Glutamatergic neuron (in vitro differentiated cells): ENCODE data around the gene KCTD16. TPM values are rescaled to one million over a fixed set of nuclear protein-coding genes. Genes with fewer than 3 reads are reported as not detected.

Experiments
- DNase-seq: peaks from one replicate; pipeline ENCODE4 v3.0.0; 2022
- H3K27ac Mint-ChIP-seq: one replicate; pipeline ENCODE4 v1.8.0; 2020; ENCODE audit warnings: mild to moderate bottlenecking, mixed read lengths, inconsistent platforms; ENCODE audit not compliant: unreplicated experiment
- H3K27me3 Mint-ChIP-seq: one replicate; pipeline ENCODE4 v1.8.0; 2020; ENCODE audit warnings: mild to moderate bottlenecking, moderate library complexity, mixed read lengths, inconsistent platforms; ENCODE audit not compliant: unreplicated experiment
- H3K36me3 Mint-ChIP-seq: one replicate; pipeline ENCODE4 v1.8.0; 2020; ENCODE audit warnings: mild to moderate bottlenecking, mixed read lengths, inconsistent platforms; ENCODE audit not compliant: unreplicated experiment
- H3K4me1 Mint-ChIP-seq: one replicate; pipeline ENCODE4 v1.8.0; 2020; ENCODE audit warnings: mild to moderate bottlenecking, low read depth, mixed read lengths, inconsistent platforms; ENCODE audit not compliant: unreplicated experiment
- H3K4me3 Mint-ChIP-seq: one replicate; pipeline ENCODE4 v1.8.0; 2020; ENCODE audit warnings: mild to moderate bottlenecking, mixed read lengths, inconsistent platforms; ENCODE audit not compliant: unreplicated experiment
- H3K9me3 Mint-ChIP-seq: one replicate; pipeline ENCODE4 v1.8.0; 2020; ENCODE audit warnings: mild to moderate bottlenecking, moderate library complexity, mixed read lengths, inconsistent platforms; ENCODE audit not compliant: unreplicated experiment
- CTCF ChIP-seq: fragments of 200-600 bp; sonication (generic); IDR thresholded peaks from one replicate; pipeline ENCODE4 v1.5.0; 2021; ENCODE audit not compliant: partially characterized antibody, unreplicated experiment
- total RNA-seq: library from RNA; stranded (reverse); fragmentation: NEBNext Ultra II Directional; extraction: Animal tissue kit (Norgen Biotek cat#: 25700); gene quantifications from one replicate; pipeline ENCODE4 v1.2.1, GENCODE V29; 2021; ENCODE audit not compliant: unreplicated experiment

Gene KCTD16
- total RNA-seq, 1 donor from 2014 or later, result 16.9 TPM

DNA sequence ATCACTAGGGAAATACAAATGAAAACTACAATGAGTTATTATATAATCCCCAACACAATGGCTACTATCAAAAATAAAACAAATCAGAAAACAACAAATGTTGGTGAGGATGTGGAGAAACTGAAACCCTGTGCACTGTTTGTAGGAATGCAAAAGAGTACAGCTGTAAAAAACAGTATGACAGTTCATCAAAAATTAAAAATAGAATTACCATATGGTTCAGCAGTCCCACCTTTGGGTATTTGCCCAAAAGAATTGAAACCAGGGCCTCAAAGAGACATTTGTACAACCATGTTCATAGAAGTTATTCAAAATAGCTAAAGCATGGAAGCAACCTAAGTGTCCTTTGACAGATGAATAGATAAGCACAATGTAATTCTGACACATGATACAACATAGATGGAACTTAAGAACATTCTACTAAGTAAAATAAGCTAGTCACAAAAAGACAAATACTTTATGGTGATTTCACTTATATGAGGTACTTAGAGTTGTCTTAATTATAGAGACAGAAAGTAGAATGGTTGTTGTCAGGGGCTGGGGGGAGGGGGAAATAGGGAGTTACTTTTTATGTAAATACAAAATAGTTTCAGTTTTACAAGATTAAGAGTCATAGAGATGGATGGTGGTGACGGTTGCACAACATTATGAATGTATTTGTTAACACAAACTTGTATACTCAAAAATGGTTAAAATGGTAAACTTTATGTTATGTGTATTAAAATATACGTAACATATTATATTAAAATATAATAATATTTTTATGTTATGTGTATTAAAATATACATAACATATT, 102.8 kb downstream of the KCTD16 start:
- no peak for TF ChIP-seq CTCF
- H3K4me1 Mint-ChIP-seq, result no peaks in the 10 kb centered on the region
- no peak overlapping the region for H3K27ac Mint-ChIP-seq
- DNase-seq, result no peak
- H3K9me3 Mint-ChIP-seq, result no peaks in the 10 kb centered on the region
- no peak overlapping the region for H3K4me3 Mint-ChIP-seq
- peaks cover 7% of the 10 kb centered on the region for H3K36me3 Mint-ChIP-seq
- no peaks in the 10 kb centered on the region for H3K27me3 Mint-ChIP-seq

- no peaks in the 10 kb centered on the region for H3K9me3 Mint-ChIP-seq
- H3K4me1 Mint-ChIP-seq, result no peaks in the 10 kb centered on the region
- H3K27me3 Mint-ChIP-seq, result no peaks in the 10 kb centered on the region
- no peaks in the 10 kb centered on the region for H3K36me3 Mint-ChIP-seq
- no peak for DNase-seq
- H3K4me3 Mint-ChIP-seq, result no peak overlapping the region
- TF ChIP-seq CTCF, result no peak
- H3K27ac Mint-ChIP-seq, result no peak overlapping the region
Measured at GRCh38 chr5:144275329-144275728, 104.7 kb downstream of the KCTD16 start.

DNA sequence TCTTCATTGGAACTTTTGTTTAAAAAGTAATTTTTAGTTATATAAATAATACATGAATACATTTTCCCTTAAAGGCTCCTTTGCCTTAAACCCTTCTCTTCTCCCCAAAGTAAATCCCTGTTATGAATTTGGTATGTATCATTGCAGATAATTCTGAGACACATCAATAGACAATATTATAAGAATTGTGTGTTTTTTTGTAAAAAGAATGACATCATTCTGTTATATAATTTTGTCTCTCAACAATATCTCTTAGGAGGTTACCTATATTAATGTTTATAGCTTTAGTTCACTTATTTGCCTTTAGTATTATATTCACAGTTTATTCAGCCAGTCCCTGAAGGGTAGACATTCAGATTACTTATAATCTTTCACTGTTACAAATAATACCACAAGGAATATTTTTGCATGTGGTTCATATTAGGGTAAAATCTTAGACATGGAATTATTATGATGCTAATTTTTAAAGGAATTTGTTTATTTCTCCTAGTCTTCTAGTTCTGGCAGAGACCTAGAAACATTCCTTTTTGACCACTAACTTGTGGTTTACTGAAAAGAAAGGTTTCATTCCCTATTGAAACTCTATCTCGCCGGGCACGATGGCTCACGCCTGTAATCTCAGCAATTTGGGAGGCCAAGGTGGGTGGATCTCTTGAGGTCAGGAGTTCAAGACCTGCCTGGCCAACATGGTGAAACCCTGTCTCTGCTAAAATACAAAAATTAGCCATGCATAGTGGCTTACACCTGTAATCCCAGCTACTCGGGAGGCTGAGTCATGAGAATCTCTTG, 105.6 kb downstream of the KCTD16 start:
- Mint-ChIP-seq H3K9me3 (no peaks in the 10 kb centered on the region), H3K4me3 (no peak overlapping the region), H3K4me1 (no peaks in the 10 kb centered on the region), H3K27me3 (no peaks in the 10 kb centered on the region), H3K36me3 (no peaks in the 10 kb centered on the region), H3K27ac (no peak overlapping the region)
- DNase-seq, result no peak
- TF ChIP-seq CTCF, result no peak

- Mint-ChIP-seq H3K9me3 (no peaks in the 10 kb centered on the region), H3K36me3 (no peaks in the 10 kb centered on the region), H3K4me1 (no peaks in the 10 kb centered on the region), H3K27ac (no peak overlapping the region), H3K4me3 (no peak overlapping the region), H3K27me3 (no peaks in the 10 kb centered on the region)
- TF ChIP-seq CTCF, result no peak
- no peak for DNase-seq
Measured at GRCh38 chr5:144281784-144282183, 111.1 kb downstream of the KCTD16 start.

DNA sequence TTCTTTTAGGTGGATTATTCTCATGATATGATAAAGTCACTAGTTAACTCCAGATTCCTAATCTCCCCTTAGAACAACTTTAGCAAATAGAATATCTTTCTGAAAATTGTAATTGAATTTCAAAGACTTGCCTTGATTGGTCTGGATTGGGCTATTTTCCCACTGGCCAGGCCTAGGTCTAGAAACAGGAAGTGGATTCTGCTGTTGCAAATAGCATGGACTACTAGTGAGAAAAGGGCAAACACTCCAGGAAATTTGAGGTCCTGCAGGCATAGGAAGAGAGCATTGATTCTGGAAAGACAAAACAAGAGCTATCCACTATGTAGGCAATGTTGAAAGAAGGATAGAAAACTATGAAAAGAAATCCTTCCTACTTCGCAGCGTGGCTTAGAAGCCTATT, 113.4 kb downstream of the KCTD16 start:
- Mint-ChIP-seq H3K27me3 (no peaks in the 10 kb centered on the region), H3K4me1 (no peaks in the 10 kb centered on the region), H3K27ac (no peak overlapping the region), H3K9me3 (no peaks in the 10 kb centered on the region), H3K36me3 (no peaks in the 10 kb centered on the region), H3K4me3 (no peak overlapping the region)
- no peak for TF ChIP-seq CTCF
- no peak for DNase-seq
